ENCODE data around the gene ADAMTSL3. TPM values are rescaled to one million over a fixed set of nuclear protein-coding genes. Genes with fewer than 3 reads are reported as not detected.

ADAMTSL3 gene
- total RNA-seq, 1 donor from 2014 or later: 0.67 TPM

DNA sequence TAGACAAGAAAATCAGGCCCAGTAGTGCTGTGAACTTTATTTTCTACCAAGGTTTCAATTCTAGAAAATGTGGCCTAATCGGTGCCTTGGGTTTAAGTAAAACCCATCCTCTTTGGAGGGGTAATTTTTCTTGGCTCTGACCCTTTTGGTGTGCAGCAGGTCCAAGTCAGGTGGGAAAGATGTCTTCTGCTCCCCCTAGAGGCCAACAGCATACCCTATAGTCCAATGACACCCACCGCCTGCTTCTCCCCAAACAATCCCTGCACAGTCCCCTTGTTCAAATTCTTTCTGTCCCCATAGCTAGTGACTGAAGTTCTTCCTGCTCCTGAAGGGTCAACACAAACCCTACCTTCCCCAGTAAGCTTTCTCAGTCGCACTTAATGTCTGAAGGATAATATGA is 319.9 kb downstream of the ADAMTSL3 start:
- DNase-seq (ENCODE audit: low read depth): no peak
- no peak overlapping the region for H3K4me3 ChIP-seq (ENCODE audit: low read depth, low read length)
- no peaks in the 10 kb centered on the region for H3K36me3 ChIP-seq (ENCODE audit: control insufficient read depth, insufficient read depth, low read length)
- H3K27me3 ChIP-seq (ENCODE audit: control insufficient read depth, insufficient read depth, low read length): no peaks in the 10 kb centered on the region
- TF ChIP-seq, protein P1, sequence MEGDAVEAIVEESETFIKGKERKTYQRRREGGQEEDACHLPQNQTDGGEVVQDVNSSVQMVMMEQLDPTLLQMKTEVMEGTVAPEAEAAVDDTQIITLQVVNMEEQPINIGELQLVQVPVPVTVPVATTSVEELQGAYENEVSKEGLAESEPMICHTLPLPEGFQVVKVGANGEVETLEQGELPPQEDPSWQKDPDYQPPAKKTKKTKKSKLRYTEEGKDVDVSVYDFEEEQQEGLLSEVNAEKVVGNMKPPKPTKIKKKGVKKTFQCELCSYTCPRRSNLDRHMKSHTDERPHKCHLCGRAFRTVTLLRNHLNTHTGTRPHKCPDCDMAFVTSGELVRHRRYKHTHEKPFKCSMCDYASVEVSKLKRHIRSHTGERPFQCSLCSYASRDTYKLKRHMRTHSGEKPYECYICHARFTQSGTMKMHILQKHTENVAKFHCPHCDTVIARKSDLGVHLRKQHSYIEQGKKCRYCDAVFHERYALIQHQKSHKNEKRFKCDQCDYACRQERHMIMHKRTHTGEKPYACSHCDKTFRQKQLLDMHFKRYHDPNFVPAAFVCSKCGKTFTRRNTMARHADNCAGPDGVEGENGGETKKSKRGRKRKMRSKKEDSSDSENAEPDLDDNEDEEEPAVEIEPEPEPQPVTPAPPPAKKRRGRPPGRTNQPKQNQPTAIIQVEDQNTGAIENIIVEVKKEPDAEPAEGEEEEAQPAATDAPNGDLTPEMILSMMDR (IDR thresholded peaks at IDR 0.05; ENCODE audit: insufficient read depth, low read length, poor library complexity, severe bottlenecking): peak; percentile 50

DNA sequence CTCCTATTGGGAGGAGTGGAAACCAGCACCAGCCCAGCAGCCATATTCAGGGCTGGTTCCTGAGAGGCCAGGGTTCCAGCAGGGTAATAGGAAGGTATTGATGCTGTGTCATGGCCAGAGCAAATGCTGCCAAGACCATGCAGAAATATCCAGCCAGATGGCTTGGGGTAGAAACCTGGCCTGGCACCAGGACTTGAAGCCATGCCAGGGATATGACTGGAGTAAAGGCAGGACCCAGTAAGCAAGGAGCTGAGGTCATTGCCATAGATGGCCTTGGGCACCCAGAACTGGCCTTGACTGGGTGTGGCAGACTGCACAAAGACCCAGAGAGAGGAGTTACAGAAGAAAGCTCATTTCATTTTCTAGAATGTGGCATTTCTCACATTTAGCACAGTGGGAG is 324.1 kb downstream of the ADAMTSL3 start:
- Histone ChIP-seq H3K27me3 (ENCODE audit: control insufficient read depth, insufficient read depth, low read length) (no peaks in the 10 kb centered on the region), H3K4me3 (ENCODE audit: low read depth, low read length) (no peak overlapping the region), H3K36me3 (ENCODE audit: control insufficient read depth, insufficient read depth, low read length) (no peaks in the 10 kb centered on the region)
- TF ChIP-seq, protein P1 (IDR thresholded peaks at IDR 0.05; ENCODE audit: insufficient read depth, low read length, poor library complexity, severe bottlenecking): no peak
- no peak for DNase-seq (ENCODE audit: low read depth)

DNA sequence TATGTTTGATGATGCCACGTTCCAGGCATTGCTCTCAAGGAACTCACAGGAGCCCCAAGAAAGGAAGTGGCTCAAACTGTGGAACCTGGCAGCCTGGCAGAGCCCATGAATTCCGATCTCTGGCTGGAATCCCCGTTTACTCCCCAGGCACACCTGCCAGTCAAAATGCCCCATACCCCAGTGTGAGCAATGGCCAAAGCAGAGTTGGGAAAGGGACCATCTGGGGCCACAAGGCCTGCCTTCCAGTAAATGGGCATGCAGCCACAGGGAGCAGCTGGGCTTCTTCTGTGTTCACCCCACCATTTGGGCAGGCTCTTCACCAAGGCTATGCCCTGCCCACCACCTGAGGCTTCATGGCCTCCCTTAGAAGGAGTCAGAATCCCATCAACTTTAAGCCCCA is 324.7 kb downstream of the ADAMTSL3 start:
- no peak overlapping the region for H3K4me3 ChIP-seq (ENCODE audit: low read depth, low read length)
- no peaks in the 10 kb centered on the region for H3K27me3 ChIP-seq (ENCODE audit: control insufficient read depth, insufficient read depth, low read length)
- DNase-seq (ENCODE audit: low read depth): no peak
- TF ChIP-seq, protein P1 (IDR thresholded peaks at IDR 0.05; ENCODE audit: insufficient read depth, low read length, poor library complexity, severe bottlenecking): no peak
- no peaks in the 10 kb centered on the region for H3K36me3 ChIP-seq (ENCODE audit: control insufficient read depth, insufficient read depth, low read length)

DNA sequence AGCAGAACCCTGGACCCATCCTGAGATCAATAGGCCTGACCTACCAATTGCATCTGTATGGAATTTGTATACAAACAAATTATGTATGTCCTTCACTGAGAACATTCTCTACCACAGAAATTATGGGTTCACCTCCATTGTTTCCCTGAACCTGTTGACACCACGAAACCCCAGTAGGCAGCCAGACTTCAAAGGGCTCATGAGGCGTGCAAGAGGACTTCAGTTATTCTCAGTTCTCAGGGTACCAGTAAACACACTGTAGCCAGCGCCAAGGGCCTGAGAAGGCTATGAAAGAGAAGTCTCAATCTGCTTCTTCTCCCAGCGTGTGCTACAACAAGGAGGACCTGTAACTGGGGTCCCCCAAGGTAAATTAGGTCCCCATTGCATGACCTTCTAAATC is 326.7 kb downstream of the ADAMTSL3 start:
- no peaks in the 10 kb centered on the region for H3K27me3 ChIP-seq (ENCODE audit: control insufficient read depth, insufficient read depth, low read length)
- H3K36me3 ChIP-seq (ENCODE audit: control insufficient read depth, insufficient read depth, low read length): no peaks in the 10 kb centered on the region
- TF ChIP-seq, protein P1 (IDR thresholded peaks at IDR 0.05; ENCODE audit: insufficient read depth, low read length, poor library complexity, severe bottlenecking): no peak
- DNase-seq (ENCODE audit: low read depth): no peak
- no peak overlapping the region for H3K4me3 ChIP-seq (ENCODE audit: low read depth, low read length)

DNA sequence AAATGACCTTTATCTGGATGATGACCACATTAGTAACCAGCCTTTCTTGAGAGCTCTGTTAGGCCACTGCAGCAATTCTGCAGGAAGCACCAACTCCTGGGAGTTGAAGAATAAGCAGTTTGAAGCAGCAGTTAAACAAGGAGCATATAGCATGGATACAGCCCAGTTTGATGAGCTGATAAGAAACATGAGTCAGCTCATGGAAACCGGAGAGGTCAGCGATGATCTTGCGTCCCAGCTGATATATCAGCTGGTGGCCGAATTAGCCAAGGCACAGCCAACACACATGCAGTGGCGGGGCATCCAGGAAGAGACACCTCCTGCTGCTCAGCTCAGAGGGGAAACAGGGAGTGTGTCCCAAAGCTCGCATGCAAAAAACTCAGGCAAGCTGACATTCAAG is 328.8 kb downstream of the ADAMTSL3 start:
- Histone ChIP-seq H3K4me3 (ENCODE audit: low read depth, low read length) (no peak overlapping the region), H3K27me3 (ENCODE audit: control insufficient read depth, insufficient read depth, low read length) (no peaks in the 10 kb centered on the region), H3K36me3 (ENCODE audit: control insufficient read depth, insufficient read depth, low read length) (no peaks in the 10 kb centered on the region)
- DNase-seq (ENCODE audit: low read depth): no peak
- TF ChIP-seq, protein P1 (IDR thresholded peaks at IDR 0.05; ENCODE audit: insufficient read depth, low read length, poor library complexity, severe bottlenecking): no peak

DNA sequence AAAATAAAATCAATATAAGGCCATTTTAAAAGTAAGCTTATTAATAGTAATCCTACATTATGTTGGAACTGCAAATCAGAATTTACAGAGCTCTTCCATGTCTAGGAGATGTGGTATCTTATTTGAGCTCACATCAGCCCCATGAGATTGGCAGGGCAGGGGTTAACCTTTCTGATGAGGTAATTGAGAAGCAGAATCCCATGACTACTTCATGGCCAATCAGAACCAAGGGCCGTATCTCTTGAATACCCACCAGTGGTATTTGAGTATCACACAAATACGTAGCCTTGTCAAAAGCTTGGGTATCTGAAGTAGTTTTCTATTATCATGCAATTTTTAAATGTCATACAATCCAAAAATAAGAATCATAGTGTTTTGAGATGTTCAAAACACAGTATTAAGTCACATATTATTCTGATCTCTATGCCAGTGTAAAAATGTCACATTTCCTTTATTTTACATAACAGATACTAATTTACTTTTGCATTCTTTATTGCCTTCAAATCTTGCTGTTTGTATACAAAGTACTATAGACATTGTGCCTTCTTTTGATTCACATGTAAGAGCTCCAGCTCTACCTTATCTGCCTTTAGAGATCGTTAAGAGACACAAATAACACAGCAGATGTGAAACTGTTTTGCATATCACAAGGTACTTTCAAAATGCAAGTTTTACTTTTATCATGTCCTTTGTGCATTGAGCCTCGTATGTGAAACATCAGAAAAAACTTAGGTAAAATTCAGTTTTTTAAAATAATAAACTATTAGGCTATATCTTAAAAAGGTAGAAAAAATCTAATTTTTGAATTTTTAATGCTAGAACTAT is 329.9 kb downstream of the ADAMTSL3 start:
- Histone ChIP-seq H3K27me3 (ENCODE audit: control insufficient read depth, insufficient read depth, low read length) (no peaks in the 10 kb centered on the region), H3K36me3 (ENCODE audit: control insufficient read depth, insufficient read depth, low read length) (no peaks in the 10 kb centered on the region), H3K4me3 (ENCODE audit: low read depth, low read length) (no peak overlapping the region)
- DNase-seq (ENCODE audit: low read depth): no peak
- TF ChIP-seq, protein P1 (IDR thresholded peaks at IDR 0.05; ENCODE audit: insufficient read depth, low read length, poor library complexity, severe bottlenecking): no peak
